ENCODE data around the gene AGTRAP.
A peak's percentile ranks its signal among the peaks of the same experiment; 100 is the strongest.

AGTRAP gene

DNA sequence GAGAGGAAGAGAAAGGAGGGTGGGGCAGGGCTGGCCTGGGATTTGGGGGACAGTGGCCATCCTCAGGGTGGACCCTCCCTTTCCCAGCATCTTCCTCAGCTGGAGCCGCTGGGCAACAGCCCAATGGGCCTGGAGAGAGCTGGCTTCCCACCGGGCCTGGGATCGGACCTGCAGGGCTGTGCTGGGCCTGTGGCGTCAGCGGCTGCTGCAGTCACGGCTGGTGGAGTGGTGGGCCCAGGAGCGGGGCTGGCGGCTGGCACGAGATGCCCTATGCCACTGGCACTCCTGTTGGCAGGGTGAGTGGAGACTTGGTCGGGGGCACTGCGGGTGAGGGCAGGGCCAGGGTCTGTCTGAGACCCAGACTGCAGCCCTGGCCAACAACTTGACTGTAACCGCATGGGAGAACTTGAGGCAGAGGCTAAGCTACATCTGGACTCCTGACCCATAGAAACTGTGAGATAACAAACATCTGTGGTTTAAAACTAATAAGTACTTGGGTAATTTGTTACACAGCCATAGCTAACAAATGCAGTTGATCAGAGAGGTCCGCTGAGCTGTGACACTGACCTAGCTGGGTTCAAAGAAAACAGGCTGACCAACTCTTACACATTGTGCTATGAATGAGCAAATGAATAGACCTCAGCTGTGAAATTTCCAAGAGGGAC is 43.9 kb downstream of the AGTRAP start:
- peaks cover 5% of the 10 kb centered on the region for H3K4me1 ChIP-seq (ENCODE audit: insufficient read depth, low read length)
- no peaks in the 10 kb centered on the region for H3K36me3 ChIP-seq (ENCODE audit: insufficient read depth, low read length)
- peaks cover 10% of the 10 kb centered on the region for H3K27me3 ChIP-seq (ENCODE audit: insufficient read depth, low read length)
- no peaks in the 10 kb centered on the region for H3K9me3 ChIP-seq (ENCODE audit: low read length)
- H2AFZ ChIP-seq (ENCODE audit: low read depth, low read length), result no peak overlapping the region
- H3K4me3 ChIP-seq (ENCODE audit: low read length), result no peak overlapping the region

DNA sequence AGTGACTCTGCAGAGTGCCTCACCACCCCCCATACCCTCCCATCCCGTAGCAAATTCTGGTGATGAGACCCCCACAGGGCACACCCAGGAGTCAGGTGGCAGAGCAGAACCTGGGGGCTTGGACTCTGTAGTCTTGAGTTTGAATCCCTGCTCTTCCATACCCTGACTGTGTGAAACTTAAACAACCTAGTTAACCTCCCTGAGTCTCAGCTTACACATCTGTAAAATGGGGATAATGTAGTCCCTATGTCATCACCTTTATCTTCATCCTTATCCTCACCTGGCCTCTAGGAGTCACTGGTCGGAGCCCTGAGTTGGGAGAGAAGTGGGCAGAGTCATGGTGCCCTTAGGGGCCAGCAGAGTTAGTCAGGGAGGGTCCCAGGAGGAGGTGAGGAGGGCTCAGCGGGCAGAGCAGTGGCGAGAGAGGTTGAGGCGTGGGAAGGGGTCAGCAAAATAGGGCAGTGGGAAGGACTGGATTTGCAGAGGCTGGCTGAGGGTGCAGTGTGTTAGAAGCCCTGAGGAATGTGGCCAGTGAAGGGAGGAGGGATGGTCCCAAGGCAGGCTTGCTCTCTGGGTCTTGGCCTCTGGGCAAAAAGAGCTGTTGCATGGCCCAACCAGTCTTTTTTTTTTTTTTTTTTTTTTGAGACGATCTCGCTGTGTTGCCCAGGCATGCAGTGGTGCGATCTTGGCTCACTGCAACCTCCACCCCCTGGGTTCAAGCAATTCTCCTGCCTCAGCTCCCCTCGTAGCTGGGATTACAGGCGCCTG is 44.6 kb downstream of the AGTRAP start:
- H3K36me3 ChIP-seq (ENCODE audit: insufficient read depth, low read length), result no peaks in the 10 kb centered on the region
- H3K4me3 ChIP-seq (ENCODE audit: low read length), result no peak overlapping the region
- no peaks in the 10 kb centered on the region for H3K9me3 ChIP-seq (ENCODE audit: low read length)

GRCh38 chr1:11781297-11781696 is 45.4 kb downstream of the AGTRAP start:
- Histone ChIP-seq H3K4me3 (ENCODE audit: low read length) (no peak overlapping the region), H3K27me3 (ENCODE audit: insufficient read depth, low read length) (peaks cover 6% of the 10 kb centered on the region), H3K4me1 (ENCODE audit: insufficient read depth, low read length) (peaks cover 7% of the 10 kb centered on the region), H2AFZ (ENCODE audit: low read depth, low read length) (no peak overlapping the region), H3K36me3 (ENCODE audit: insufficient read depth, low read length) (no peaks in the 10 kb centered on the region), H3K9me3 (ENCODE audit: low read length) (no peaks in the 10 kb centered on the region)

More for the DNA sequence above, 44.6 kb downstream of the AGTRAP start:
- peaks cover 7% of the 10 kb centered on the region for H3K27me3 ChIP-seq (ENCODE audit: insufficient read depth, low read length)
- no peak overlapping the region for H2AFZ ChIP-seq (ENCODE audit: low read depth, low read length)
- H3K4me1 ChIP-seq (ENCODE audit: insufficient read depth, low read length), result peaks cover 7% of the 10 kb centered on the region

DNA sequence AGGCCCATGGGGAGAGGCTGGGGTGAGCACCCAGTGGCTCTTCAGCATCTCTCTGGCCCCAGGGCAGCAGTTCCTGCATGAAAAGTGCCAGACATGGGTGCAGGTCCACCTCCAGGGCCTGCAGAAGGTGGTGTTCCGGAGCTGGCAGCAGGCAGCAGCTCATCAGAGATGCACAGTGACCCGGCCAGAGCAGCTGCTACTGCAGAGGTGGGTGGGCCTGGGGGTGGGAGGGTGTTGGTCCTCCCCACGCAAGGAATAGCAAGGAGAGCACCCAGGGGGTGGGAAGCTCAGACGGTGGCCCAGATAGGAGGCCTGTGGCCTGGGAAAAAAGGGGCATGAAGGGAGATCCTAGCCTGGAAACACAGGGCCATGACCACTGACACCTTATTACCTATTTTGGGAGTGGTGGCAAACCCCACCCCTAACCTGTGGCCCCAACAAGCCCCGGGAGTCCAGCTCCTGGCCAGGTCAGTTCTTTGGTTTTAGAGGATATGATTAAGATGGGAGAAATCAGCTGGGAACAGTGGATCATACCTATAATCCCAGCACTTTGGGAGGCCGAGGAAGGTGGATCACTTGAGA is 46.3 kb downstream of the AGTRAP start:
- H3K9me3 ChIP-seq (ENCODE audit: low read length), result no peaks in the 10 kb centered on the region
- peaks cover 7% of the 10 kb centered on the region for H3K4me1 ChIP-seq (ENCODE audit: insufficient read depth, low read length)
- H3K27me3 ChIP-seq (ENCODE audit: insufficient read depth, low read length), result peaks cover 3% of the 10 kb centered on the region
- H3K36me3 ChIP-seq (ENCODE audit: insufficient read depth, low read length), result no peaks in the 10 kb centered on the region
- H2AFZ ChIP-seq (ENCODE audit: low read depth, low read length), result no peak overlapping the region
- H3K4me3 ChIP-seq (ENCODE audit: low read length), result no peak overlapping the region

DNA sequence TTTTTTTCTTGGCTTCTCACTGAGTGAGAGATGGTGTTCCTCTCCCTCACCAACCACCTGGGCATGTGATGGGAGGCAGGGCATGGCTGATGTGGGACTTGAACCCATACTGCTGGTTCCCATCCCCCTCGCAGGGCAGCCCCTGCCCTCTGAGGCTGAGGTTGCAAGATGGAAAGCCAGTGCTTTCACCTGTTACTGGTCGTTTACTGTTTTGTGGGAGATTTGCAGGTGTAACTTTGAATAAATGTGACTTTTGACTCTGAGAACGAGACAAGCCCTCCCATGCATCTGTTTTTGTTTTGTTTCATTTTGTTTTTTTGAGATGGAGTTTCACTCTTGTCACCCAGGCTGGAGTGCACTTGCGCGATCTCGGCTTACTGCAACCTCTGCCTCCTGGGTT is 47.6 kb downstream of the AGTRAP start:
- H3K9me3 ChIP-seq (ENCODE audit: low read length), result no peaks in the 10 kb centered on the region
- H3K27me3 ChIP-seq (ENCODE audit: insufficient read depth, low read length), result peaks cover 3% of the 10 kb centered on the region
- H2AFZ ChIP-seq (ENCODE audit: low read depth, low read length), result no peak overlapping the region
- no peak overlapping the region for H3K4me3 ChIP-seq (ENCODE audit: low read length)
- no peaks in the 10 kb centered on the region for H3K36me3 ChIP-seq (ENCODE audit: insufficient read depth, low read length)
- H3K4me1 ChIP-seq (ENCODE audit: insufficient read depth, low read length), result peaks cover 14% of the 10 kb centered on the region

GRCh38 chr1:11784256-11784992 is 48.5 kb downstream of the AGTRAP start:
- peaks cover 3% of the 10 kb centered on the region for H3K27me3 ChIP-seq (ENCODE audit: insufficient read depth, low read length)
- no peaks in the 10 kb centered on the region for H3K36me3 ChIP-seq (ENCODE audit: insufficient read depth, low read length)
- H2AFZ ChIP-seq (ENCODE audit: low read depth, low read length), result peak overlapping the region; percentile 27
- H3K9me3 ChIP-seq (ENCODE audit: low read length), result no peaks in the 10 kb centered on the region
- H3K4me1 ChIP-seq (ENCODE audit: insufficient read depth, low read length), result peaks cover 23% of the 10 kb centered on the region
- H3K4me3 ChIP-seq (ENCODE audit: low read length), result no peak overlapping the region

DNA sequence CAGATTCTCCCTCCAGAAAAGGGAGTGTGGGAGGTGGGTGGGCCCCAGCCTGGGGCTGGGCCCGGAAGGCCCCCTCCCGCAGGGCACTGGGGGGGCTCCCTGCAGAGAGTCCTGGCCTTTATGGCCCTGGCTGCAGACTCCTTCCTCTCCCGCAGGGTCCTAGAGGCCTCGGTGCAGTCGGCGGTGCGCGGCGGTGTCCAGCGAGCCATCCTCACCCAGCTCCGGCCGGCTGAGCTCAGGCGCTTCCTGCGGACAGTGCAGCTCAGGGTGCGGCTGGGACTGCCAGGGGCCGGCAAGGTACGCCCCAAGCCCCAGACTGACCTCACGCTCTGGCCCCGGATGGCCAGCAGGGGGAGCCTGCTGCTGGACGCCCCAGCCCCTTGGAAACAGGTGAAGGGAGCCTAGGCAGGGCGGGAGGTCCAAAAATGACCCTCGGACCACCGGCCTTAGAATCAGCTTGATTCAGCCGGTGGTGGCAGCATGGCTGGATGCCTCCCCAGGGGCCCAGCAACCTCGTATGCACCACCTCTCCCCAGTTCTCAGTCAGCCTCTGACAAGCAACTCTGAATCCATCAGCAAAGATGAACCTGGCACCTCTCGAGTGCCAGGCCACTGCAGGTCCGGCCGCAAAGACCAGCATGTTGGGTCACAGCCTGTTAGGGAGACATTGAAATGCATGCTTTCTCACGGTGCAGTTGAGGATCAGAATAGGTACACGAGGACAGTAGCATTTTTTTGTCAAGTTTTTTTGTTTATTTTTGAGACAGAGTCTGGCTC is 49.2 kb downstream of the AGTRAP start:
- Histone ChIP-seq H3K36me3 (ENCODE audit: insufficient read depth, low read length) (no peaks in the 10 kb centered on the region), H3K4me3 (ENCODE audit: low read length) (no peak overlapping the region), H3K27me3 (ENCODE audit: insufficient read depth, low read length) (peaks cover 3% of the 10 kb centered on the region), H2AFZ (ENCODE audit: low read depth, low read length) (peak overlapping the region; percentile 27), H3K4me1 (ENCODE audit: insufficient read depth, low read length) (peaks cover 30% of the 10 kb centered on the region), H3K9me3 (ENCODE audit: low read length) (no peaks in the 10 kb centered on the region)

DNA sequence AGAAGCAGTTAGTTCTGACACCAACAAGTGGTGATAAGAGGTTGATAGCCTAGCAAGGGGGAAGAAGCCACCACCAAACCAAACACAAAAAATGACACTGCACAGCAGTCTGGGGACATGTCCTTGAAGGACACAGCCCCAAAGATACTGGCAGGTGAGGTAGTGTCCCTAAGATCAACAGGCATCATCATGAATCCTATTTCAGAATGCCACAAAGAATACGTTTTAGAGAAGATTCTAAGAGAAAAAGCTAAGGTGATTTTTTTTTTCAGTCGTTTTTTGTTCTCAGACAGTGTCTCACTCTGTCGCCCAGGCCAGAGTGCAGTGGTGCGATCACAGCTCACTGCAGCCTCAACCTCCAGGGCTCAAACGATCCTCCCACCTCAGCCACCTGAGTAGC is 50.2 kb downstream of the AGTRAP start:
- peaks cover 3% of the 10 kb centered on the region for H3K27me3 ChIP-seq (ENCODE audit: insufficient read depth, low read length)
- H3K36me3 ChIP-seq (ENCODE audit: insufficient read depth, low read length), result peaks cover 4% of the 10 kb centered on the region
- no peaks in the 10 kb centered on the region for H3K9me3 ChIP-seq (ENCODE audit: low read length)
- H2AFZ ChIP-seq (ENCODE audit: low read depth, low read length), result no peak overlapping the region
- no peak overlapping the region for H3K4me3 ChIP-seq (ENCODE audit: low read length)
- peaks cover 30% of the 10 kb centered on the region for H3K4me1 ChIP-seq (ENCODE audit: insufficient read depth, low read length)

DNA sequence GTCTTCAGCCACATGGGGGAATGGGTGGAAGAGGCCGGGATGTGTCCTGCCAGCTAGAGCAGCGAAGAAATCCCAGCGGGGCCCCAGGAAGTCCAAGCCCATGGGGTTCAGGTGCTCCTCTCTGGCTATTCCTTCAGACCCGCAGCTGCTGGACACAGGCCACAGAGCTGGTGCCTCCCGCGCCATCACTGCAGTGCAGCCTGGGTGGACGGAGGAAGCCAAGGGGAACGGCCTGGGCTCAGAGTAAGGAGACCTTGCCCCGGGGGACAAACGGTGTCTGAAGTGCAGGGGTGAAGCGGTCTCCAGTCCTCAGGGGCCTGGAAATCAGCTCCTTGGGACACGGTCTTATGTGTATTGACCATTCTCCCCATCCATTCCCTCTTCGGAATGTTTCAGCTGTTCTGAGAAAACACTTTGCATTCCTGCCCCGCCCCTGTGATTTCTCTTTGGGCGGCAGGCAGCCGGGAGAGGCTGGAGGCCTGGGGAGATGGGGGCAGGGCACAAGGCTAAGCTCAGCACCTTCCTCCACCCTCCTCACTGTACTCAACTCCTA is 51.4 kb downstream of the AGTRAP start:
- Histone ChIP-seq H3K9me3 (ENCODE audit: low read length) (no peaks in the 10 kb centered on the region), H3K4me3 (ENCODE audit: low read length) (no peak overlapping the region), H3K4me1 (ENCODE audit: insufficient read depth, low read length) (peaks cover 30% of the 10 kb centered on the region), H2AFZ (ENCODE audit: low read depth, low read length) (no peak overlapping the region), H3K27me3 (ENCODE audit: insufficient read depth, low read length) (peaks cover 3% of the 10 kb centered on the region), H3K36me3 (ENCODE audit: insufficient read depth, low read length) (peaks cover 4% of the 10 kb centered on the region)

DNA sequence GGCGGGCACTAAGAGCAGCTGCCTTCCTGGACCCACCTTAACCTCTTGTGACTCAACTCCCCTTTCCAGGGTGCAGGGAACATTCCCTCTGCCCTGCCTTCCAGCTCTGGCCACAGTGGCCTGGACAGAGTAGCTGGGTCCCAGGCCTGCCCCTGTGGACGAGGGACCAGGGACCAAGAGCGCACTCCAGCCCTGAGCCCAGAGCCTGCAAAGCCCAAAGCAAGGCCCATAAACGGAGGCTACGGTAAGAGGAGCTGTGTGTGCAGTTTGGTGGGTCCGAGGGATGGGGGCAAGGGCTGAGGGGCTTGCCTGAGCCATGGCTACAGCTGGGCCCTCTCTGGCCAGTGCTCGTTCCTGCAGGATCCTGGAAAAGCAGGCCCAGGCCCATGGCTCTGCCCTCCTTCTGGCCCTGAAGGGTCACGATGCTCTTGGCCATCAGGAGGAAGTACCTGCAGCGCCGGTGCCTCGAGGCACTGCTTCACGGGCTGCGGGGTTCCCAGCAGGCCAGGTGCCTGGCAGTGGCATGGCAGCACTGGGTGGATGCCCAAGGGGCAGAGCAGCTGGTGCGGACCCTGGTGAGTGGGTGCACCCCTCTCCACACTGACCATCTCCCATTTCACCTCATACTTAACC is 52.0 kb downstream of the AGTRAP start:
- peaks cover 30% of the 10 kb centered on the region for H3K4me1 ChIP-seq (ENCODE audit: insufficient read depth, low read length)
- H3K4me3 ChIP-seq (ENCODE audit: low read length), result no peak overlapping the region
- peaks cover 4% of the 10 kb centered on the region for H3K36me3 ChIP-seq (ENCODE audit: insufficient read depth, low read length)

DNA sequence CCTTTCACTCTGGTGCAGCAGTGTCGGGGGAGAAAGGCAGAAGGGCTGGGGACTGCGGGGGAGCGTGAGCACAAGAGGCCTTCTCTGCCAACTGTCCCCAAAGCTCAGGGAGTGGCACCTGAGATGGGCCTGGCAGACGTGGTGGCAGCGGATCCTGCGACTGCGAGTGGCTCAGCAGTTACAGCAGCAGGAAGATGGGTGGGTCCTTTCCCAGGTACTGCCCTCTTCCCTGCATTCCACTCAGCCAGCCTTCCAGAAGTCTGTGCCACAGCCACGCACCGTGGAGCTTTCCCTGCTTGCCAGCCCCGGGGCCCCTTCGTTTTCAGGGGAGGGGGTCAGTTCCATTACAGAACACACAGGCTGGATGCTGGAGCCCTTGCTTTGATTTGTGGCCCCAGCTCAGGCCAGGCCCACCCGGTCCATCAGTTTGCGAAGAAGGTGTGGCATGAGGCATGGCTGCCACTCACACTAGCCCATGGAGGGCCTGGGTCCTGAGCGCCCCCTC is 52.7 kb downstream of the AGTRAP start:
- Histone ChIP-seq H3K27me3 (ENCODE audit: insufficient read depth, low read length) (peaks cover 3% of the 10 kb centered on the region), H3K36me3 (ENCODE audit: insufficient read depth, low read length) (peaks cover 4% of the 10 kb centered on the region), H2AFZ (ENCODE audit: low read depth, low read length) (no peak overlapping the region), H3K4me1 (ENCODE audit: insufficient read depth, low read length) (peaks cover 30% of the 10 kb centered on the region), H3K9me3 (ENCODE audit: low read length) (no peaks in the 10 kb centered on the region), H3K4me3 (ENCODE audit: low read length) (no peak overlapping the region)

More for the DNA sequence above, 52.0 kb downstream of the AGTRAP start:
- no peaks in the 10 kb centered on the region for H3K9me3 ChIP-seq (ENCODE audit: low read length)
- peaks cover 3% of the 10 kb centered on the region for H3K27me3 ChIP-seq (ENCODE audit: insufficient read depth, low read length)
- no peak overlapping the region for H2AFZ ChIP-seq (ENCODE audit: low read depth, low read length)
